SK-N-SH treated with all-trans-retinoic acid at 6 μM for 48 hours (cell line): ENCODE data around the gene ZCCHC24.

Experiments used
- ATAC-seq: fragments of 200-7000 bp; cut with Tn5 transposase; 3 replicates; pipeline ENCODE4 v1.9.1; 2020; ENCODE audit warnings: mild to moderate bottlenecking, moderate library complexity
- ARNTL ChIP-seq: fragments of 450-650 bp; formaldehyde crosslinking; IDR thresholded peaks from 2 replicates; pipeline ENCODE4 v1.5.0; 2020; ENCODE audit warnings: low read depth, mild to moderate bottlenecking, moderate library complexity, borderline replicate concordance
- BACH2 ChIP-seq: fragments of 250-450 bp; sonication (Bioruptor Pico); IDR thresholded peaks from 2 replicates; pipeline ENCODE4 v1.9.0; 2021; ENCODE audit warnings: mild to moderate bottlenecking, borderline replicate concordance
- CSDC2 ChIP-seq: fragments of 250-450 bp; sonication (Bioruptor Pico); IDR thresholded peaks from 2 replicates; pipeline ENCODE4 v1.5.0; 2020; ENCODE audit warnings: mild to moderate bottlenecking, moderate library complexity
- ESRRG ChIP-seq: fragments of 250-450 bp; sonication (Bioruptor Pico); IDR thresholded peaks from 2 replicates; pipeline ENCODE4 v1.6.1; 2021; ENCODE audit warnings: mild to moderate bottlenecking
- GLIS3 ChIP-seq: fragments of 250-450 bp; sonication (Bioruptor Pico); IDR thresholded peaks from 2 replicates; pipeline ENCODE4 v1.5.0; 2020; ENCODE audit warnings: mild to moderate bottlenecking, moderate library complexity
- ISL1 ChIP-seq: fragments of 250-450 bp; sonication (Bioruptor Pico); IDR thresholded peaks from 2 replicates; pipeline ENCODE4 v2.1.2; 2022; ENCODE audit warnings: mild to moderate bottlenecking, moderate library complexity
- OSR1 ChIP-seq: fragments of 250-450 bp; sonication (Bioruptor Pico); IDR thresholded peaks from 2 replicates; pipeline ENCODE4 v1.8.0; 2022; ENCODE audit warnings: moderate library complexity, mild to moderate bottlenecking, inconsistent platforms
- PPARA ChIP-seq: fragments of 250-450 bp; sonication (Bioruptor Pico); IDR thresholded peaks from 2 replicates; pipeline ENCODE4 v1.5.0; 2020; ENCODE audit warnings: mild to moderate bottlenecking, borderline replicate concordance
- RARB ChIP-seq: fragments of 250-450 bp; sonication (Bioruptor Pico); IDR thresholded peaks from 2 replicates; pipeline ENCODE4 v1.8.0; 2021; ENCODE audit warnings: mild to moderate bottlenecking, moderate library complexity
- SNAI2 ChIP-seq: fragments of 250-450 bp; sonication (Bioruptor Pico); IDR thresholded peaks from 2 replicates; pipeline ENCODE4 v1.5.0; 2020; ENCODE audit warnings: mild to moderate bottlenecking, moderate library complexity
- TCF4 ChIP-seq: fragments of 250-450 bp; sonication (Bioruptor Pico); IDR thresholded peaks from 2 replicates; pipeline ENCODE4 v1.8.0; 2021; ENCODE audit warnings: mild to moderate bottlenecking, moderate library complexity, borderline replicate concordance
- TOX ChIP-seq: fragments of 250-450 bp; sonication (Bioruptor Pico); IDR thresholded peaks from 2 replicates; pipeline ENCODE4 v1.8.0; 2021; ENCODE audit warnings: mild to moderate bottlenecking, moderate library complexity, borderline replicate concordance
- ZC3H10 ChIP-seq: fragments of 250-450 bp; sonication (Bioruptor Pico); IDR thresholded peaks from 2 replicates; pipeline ENCODE4 v1.5.1; 2021; ENCODE audit warnings: mild to moderate bottlenecking, moderate library complexity
- ZFP3 ChIP-seq: fragments of 250-450 bp; sonication (Bioruptor Pico); IDR thresholded peaks from 2 replicates; pipeline ENCODE4 v1.5.0; 2020; ENCODE audit warnings: mild to moderate bottlenecking, moderate library complexity
- ZNF565 ChIP-seq: fragments of 450-650 bp; formaldehyde crosslinking; conservative IDR thresholded peaks from 2 replicates; pipeline ENCODE4 v1.5.0; 2020; ENCODE audit warnings: low read depth, mild to moderate bottlenecking, moderate library complexity
- ZNF70 ChIP-seq: fragments of 450-650 bp; formaldehyde crosslinking; IDR thresholded peaks from 2 replicates; pipeline ENCODE4 v1.5.0; 2020; ENCODE audit warnings: mild to moderate bottlenecking, moderate library complexity
- ZNF8 ChIP-seq: fragments of 450-650 bp; formaldehyde crosslinking; IDR thresholded peaks from 2 replicates; pipeline ENCODE4 v1.5.0; 2020; ENCODE audit warnings: mild to moderate bottlenecking, moderate library complexity
- TF ChIP-seq, protein P1 (sequence below): fragments of 250-450 bp; sonication (Bioruptor Pico); IDR thresholded peaks from 2 replicates; pipeline ENCODE4 v1.8.0; 2021; ENCODE audit warnings: low read depth, mild to moderate bottlenecking, moderate library complexity, borderline replicate concordance
- TF ChIP-seq, protein P2 (sequence below): fragments of 250-450 bp; sonication (Bioruptor Pico); IDR thresholded peaks from 2 replicates; pipeline ENCODE4 v1.5.0; 2020; ENCODE audit warnings: mild to moderate bottlenecking, moderate library complexity
- TF ChIP-seq, protein P3 (sequence below): fragments of 250-450 bp; sonication (Bioruptor Pico); IDR thresholded peaks from 2 replicates; pipeline ENCODE4 v1.8.0; 2020; ENCODE audit warnings: mild to moderate bottlenecking, moderate library complexity, borderline replicate concordance
- TF ChIP-seq, protein P4 (sequence below): fragments of 250-450 bp; sonication (Bioruptor Pico); IDR thresholded peaks from 2 replicates; pipeline ENCODE4 v1.5.1; 2021; ENCODE audit warnings: mild to moderate bottlenecking, moderate library complexity
- TF ChIP-seq, protein P5 (sequence below): fragments of 250-450 bp; sonication (Bioruptor Pico); IDR thresholded peaks from 2 replicates; pipeline ENCODE4 v1.5.1; 2020; ENCODE audit warnings: low read depth, mild to moderate bottlenecking, moderate library complexity

ZCCHC24 gene

DNA sequence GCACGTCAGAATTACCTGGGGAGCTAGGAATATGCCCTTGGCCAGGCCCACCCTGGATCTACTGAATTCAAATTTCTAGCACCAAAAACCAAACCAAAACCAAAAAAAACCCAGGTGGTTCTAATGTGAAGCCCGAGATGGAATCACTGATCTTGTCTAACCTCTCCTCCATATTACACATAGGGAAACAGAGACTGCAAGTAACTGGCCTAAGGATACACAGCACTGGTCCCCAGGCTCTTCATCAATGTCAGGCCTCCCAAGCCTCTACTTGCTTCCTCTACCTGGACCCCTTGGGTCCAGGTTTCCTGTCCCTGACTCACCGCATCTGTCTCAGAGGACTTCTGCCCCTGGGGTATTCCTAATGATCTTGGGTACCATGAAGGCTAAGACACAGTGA, 30.7 kb downstream of the ZCCHC24 start:
- TF ChIP-seq, protein P1, sequence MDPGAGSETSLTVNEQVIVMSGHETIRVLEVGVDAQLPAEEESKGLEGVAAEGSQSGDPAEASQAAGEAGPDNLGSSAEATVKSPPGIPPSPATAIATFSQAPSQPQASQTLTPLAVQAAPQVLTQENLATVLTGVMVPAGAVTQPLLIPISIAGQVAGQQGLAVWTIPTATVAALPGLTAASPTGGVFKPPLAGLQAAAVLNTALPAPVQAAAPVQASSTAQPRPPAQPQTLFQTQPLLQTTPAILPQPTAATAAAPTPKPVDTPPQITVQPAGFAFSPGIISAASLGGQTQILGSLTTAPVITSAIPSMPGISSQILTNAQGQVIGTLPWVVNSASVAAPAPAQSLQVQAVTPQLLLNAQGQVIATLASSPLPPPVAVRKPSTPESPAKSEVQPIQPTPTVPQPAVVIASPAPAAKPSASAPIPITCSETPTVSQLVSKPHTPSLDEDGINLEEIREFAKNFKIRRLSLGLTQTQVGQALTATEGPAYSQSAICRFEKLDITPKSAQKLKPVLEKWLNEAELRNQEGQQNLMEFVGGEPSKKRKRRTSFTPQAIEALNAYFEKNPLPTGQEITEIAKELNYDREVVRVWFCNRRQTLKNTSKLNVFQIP: no peak
- TF ChIP-seq TCF4 (CRISPR knock-in tag) (no peak), OSR1 (CRISPR knock-in tag) (no peak), BACH2 (CRISPR knock-in tag) (no peak), SNAI2 (CRISPR knock-in tag) (no peak), ZNF70 (CRISPR knock-in tag) (no peak), GLIS3 (no peak), TOX (no peak), ZNF8 (no peak), ESRRG (CRISPR knock-in tag) (no peak), ISL1 (CRISPR knock-in tag) (no peak), ZFP3 (no peak), PPARA (CRISPR knock-in tag) (no peak), ZNF565 (no peak), ARNTL (CRISPR knock-in tag) (no peak), CSDC2 (CRISPR knock-in tag) (no peak), ZC3H10 (no peak)
- TF ChIP-seq, protein P2, sequence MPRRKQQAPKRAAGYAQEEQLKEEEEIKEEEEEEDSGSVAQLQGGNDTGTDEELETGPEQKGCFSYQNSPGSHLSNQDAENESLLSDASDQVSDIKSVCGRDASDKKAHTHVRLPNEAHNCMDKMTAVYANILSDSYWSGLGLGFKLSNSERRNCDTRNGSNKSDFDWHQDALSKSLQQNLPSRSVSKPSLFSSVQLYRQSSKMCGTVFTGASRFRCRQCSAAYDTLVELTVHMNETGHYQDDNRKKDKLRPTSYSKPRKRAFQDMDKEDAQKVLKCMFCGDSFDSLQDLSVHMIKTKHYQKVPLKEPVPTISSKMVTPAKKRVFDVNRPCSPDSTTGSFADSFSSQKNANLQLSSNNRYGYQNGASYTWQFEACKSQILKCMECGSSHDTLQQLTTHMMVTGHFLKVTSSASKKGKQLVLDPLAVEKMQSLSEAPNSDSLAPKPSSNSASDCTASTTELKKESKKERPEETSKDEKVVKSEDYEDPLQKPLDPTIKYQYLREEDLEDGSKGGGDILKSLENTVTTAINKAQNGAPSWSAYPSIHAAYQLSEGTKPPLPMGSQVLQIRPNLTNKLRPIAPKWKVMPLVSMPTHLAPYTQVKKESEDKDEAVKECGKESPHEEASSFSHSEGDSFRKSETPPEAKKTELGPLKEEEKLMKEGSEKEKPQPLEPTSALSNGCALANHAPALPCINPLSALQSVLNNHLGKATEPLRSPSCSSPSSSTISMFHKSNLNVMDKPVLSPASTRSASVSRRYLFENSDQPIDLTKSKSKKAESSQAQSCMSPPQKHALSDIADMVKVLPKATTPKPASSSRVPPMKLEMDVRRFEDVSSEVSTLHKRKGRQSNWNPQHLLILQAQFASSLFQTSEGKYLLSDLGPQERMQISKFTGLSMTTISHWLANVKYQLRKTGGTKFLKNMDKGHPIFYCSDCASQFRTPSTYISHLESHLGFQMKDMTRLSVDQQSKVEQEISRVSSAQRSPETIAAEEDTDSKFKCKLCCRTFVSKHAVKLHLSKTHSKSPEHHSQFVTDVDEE (CRISPR knock-in tag): no peak
- TF ChIP-seq, protein P3, sequence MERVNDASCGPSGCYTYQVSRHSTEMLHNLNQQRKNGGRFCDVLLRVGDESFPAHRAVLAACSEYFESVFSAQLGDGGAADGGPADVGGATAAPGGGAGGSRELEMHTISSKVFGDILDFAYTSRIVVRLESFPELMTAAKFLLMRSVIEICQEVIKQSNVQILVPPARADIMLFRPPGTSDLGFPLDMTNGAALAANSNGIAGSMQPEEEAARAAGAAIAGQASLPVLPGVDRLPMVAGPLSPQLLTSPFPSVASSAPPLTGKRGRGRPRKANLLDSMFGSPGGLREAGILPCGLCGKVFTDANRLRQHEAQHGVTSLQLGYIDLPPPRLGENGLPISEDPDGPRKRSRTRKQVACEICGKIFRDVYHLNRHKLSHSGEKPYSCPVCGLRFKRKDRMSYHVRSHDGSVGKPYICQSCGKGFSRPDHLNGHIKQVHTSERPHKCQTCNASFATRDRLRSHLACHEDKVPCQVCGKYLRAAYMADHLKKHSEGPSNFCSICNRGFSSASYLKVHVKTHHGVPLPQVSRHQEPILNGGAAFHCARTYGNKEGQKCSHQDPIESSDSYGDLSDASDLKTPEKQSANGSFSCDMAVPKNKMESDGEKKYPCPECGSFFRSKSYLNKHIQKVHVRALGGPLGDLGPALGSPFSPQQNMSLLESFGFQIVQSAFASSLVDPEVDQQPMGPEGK: no peak
- no peak for ATAC-seq

DNA sequence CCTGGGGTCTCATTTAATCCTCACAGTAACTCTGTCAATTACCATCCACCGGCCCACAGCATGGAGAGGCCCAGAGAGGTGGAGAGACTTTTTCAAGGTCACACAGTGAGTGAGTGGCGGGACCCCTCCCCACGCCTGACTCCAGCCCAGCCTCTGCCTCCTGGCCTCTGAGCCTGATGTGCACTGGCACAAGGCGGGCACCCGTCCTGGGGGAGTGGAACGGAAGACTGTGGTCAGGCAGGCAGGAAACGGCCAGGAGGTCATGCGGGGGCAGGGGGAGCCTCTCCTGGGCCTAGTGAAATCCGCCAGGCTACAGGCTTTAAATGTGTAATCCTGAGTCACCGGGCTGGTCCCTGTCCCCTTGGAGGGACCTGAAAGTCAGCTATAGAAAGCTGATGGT, 32.2 kb downstream of the ZCCHC24 start:
- ATAC-seq: peak; percentile 43
- TF ChIP-seq RARB (CRISPR knock-in tag) (no peak), ZNF565 (no peak), ESRRG (CRISPR knock-in tag) (no peak), OSR1 (CRISPR knock-in tag) (no peak), CSDC2 (CRISPR knock-in tag) (no peak), ARNTL (CRISPR knock-in tag) (no peak), BACH2 (CRISPR knock-in tag) (no peak), ZC3H10 (no peak), GLIS3 (no peak), TCF4 (CRISPR knock-in tag) (no peak), ZNF70 (CRISPR knock-in tag) (no peak)
- TF ChIP-seq, protein P4, sequence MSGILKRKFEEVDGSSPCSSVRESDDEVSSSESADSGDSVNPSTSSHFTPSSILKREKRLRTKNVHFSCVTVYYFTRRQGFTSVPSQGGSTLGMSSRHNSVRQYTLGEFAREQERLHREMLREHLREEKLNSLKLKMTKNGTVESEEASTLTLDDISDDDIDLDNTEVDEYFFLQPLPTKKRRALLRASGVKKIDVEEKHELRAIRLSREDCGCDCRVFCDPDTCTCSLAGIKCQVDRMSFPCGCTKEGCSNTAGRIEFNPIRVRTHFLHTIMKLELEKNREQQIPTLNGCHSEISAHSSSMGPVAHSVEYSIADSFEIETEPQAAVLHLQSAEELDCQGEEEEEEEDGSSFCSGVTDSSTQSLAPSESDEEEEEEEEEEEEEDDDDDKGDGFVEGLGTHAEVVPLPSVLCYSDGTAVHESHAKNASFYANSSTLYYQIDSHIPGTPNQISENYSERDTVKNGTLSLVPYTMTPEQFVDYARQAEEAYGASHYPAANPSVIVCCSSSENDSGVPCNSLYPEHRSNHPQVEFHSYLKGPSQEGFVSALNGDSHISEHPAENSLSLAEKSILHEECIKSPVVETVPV (CRISPR knock-in tag): no peak
- TF ChIP-seq, protein P2 (CRISPR knock-in tag): no peak
- TF ChIP-seq, protein P5, sequence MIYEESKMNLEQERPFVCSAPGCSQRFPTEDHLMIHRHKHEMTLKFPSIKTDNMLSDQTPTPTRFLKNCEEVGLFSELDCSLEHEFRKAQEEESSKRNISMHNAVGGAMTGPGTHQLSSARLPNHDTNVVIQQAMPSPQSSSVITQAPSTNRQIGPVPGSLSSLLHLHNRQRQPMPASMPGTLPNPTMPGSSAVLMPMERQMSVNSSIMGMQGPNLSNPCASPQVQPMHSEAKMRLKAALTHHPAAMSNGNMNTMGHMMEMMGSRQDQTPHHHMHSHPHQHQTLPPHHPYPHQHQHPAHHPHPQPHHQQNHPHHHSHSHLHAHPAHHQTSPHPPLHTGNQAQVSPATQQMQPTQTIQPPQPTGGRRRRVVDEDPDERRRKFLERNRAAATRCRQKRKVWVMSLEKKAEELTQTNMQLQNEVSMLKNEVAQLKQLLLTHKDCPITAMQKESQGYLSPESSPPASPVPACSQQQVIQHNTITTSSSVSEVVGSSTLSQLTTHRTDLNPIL (CRISPR knock-in tag): no peak
- TF ChIP-seq, protein P1: no peak
- TF ChIP-seq, all 23 proteins: peak for 0
